Kidney (tissue), 14 donors: ENCODE results near the gene TOP2B. TPM values are rescaled to one million over a fixed set of nuclear protein-coding genes. Genes with fewer than 3 reads are reported as not detected.
A peak's percentile ranks its signal among the peaks of the same experiment; 100 is the strongest.

Source experiments
- DNase-seq, 5 donors: peaks; one replicate each; pipeline ENCODE4 v3.0.0-alpha.2; 2013 to 2020
- FAIRE-seq: peaks from 2 replicates; lab custom pipeline; 2012; peaks lifted over from hg19 to GRCh38; lab: Jason Lieb, UNC
- H3K27ac ChIP-seq, 2 donors: one replicate each; pipeline ENCODE4 v1.7.0; 2013; ENCODE audit warnings: low read depth in 2 of 2, low read length in 2 of 2, inconsistent platforms in 1 of 2
- H3K27me3 ChIP-seq: one replicate; pipeline ENCODE4 v1.7.1; 2013; ENCODE audit warnings: low read length, inconsistent platforms; ENCODE audit not compliant: control insufficient read depth, insufficient read depth
- H3K36me3 ChIP-seq, 3 donors: one replicate each; pipeline versions ENCODE4 v1.7.0 to v1.7.1; 2013; ENCODE audit warnings: low read length in 3 of 3, control low read depth in 1 of 3, inconsistent platforms in 1 of 3; ENCODE audit not compliant: insufficient read depth in 3 of 3, control insufficient read depth in 2 of 3
- H3K4me1 ChIP-seq, 3 donors: one replicate each; pipeline versions ENCODE4 v1.7.0 to v1.7.1; 2013; ENCODE audit warnings: low read length in 3 of 3, inconsistent platforms in 1 of 3, low read depth in 1 of 3; ENCODE audit not compliant: control insufficient read depth in 2 of 3, insufficient read depth in 2 of 3
- H3K4me3 ChIP-seq, 3 donors: one replicate each; pipeline versions ENCODE4 v1.7.0 to v1.8.1; 2013; ENCODE audit warnings: low read length in 3 of 3, control low read depth in 1 of 3, inconsistent platforms in 1 of 3
- H3K9ac ChIP-seq, 3 donors: one replicate each; pipeline versions ENCODE4 v1.7.0 to v1.7.1; 2013; ENCODE audit warnings: low read length in 3 of 3, control low read depth in 1 of 3, inconsistent platforms in 1 of 3
- H3K9me3 ChIP-seq, 3 donors: one replicate each; pipeline versions ENCODE4 v1.7.0 to v1.7.1; 2013; ENCODE audit warnings: low read length in 3 of 3, control low read depth in 1 of 3, inconsistent platforms in 1 of 3; ENCODE audit not compliant: control insufficient read depth in 2 of 3, insufficient read depth in 1 of 3
- CTCF ChIP-seq: IDR thresholded peaks from 3 replicates; pipeline ENCODE4 v1.5.1; 2012; ENCODE audit warnings: mild to moderate bottlenecking, moderate library complexity, borderline replicate concordance; ENCODE audit not compliant: insufficient read depth; ENCODE audit errors: extremely low read depth
- intact Hi-C: fragments of 100-400 bp; cut with DNase I; formaldehyde crosslinking; loops from one replicate; pipeline ENCODE4 v1.11.1; 2022
- polyA plus RNA-seq: library from polyadenylated mRNA; stranded (reverse); fragments of 350-450 nt; fragmentation: Illumina TruSeq; extraction: RNeasy Lipid Tissue Mini Kit (QIAGEN cat#74804); gene quantifications from one replicate; pipeline ENCODE4 v1.2.3, GENCODE V29; 2014; ENCODE audit warnings: low read depth, low replicate concordance; ENCODE audit not compliant: insufficient read depth
- total RNA-seq: library from RNA; stranded (reverse); fragmentation: NEBNext Ultra II Directional; extraction: Animal tissue kit (Norgen Biotek cat#: 25700); gene quantifications from one replicate; pipeline ENCODE4 v1.2.1, GENCODE V29; 2021
- donor health status: control.
- donor health status: control.
- donor health status: control.
- donor health status: control.
- donor health status: control.
- donor health status: DM: yes; HTN: yes; CAD: no.
- donor health status: Normal renal cell carcinoma (clear cell type).

Gene TOP2B
- total and polyA plus RNA-seq, 2 donors from 2014 or later = 55.0 to 109 TPM

- no peaks in the 10 kb centered on the region for H3K27me3 ChIP-seq
- H3K9me3 ChIP-seq = no peaks in the 10 kb centered on the region
- peaks cover 0 to 2% (median 0%) of the 10 kb centered on the region in 3 donors for H3K4me1 ChIP-seq
- FAIRE-seq = no peak
- H3K36me3 ChIP-seq = no peaks in the 10 kb centered on the region
- no peak for TF ChIP-seq CTCF
- no peak overlapping the region for H3K4me3 ChIP-seq
- peak in 1 of 5 donors; percentile 5 for DNase-seq
- intact Hi-C loops = no loop called here
- H3K27ac ChIP-seq = no peak overlapping the region
- H3K9ac ChIP-seq = no peak overlapping the region
Measured at GRCh38 chr3:25572919-25573385, 91.8 kb downstream of the TOP2B start.

GRCh38 chr3:25572336-25572735 lies 92.4 kb downstream of the TOP2B start:
- no peak for DNase-seq
- intact Hi-C loops = no loop called here
- no peak overlapping the region for H3K4me3 ChIP-seq
- H3K27ac ChIP-seq = no peak overlapping the region
- TF ChIP-seq CTCF = no peak
- no peak overlapping the region for H3K9ac ChIP-seq
- H3K36me3 ChIP-seq = no peaks in the 10 kb centered on the region
- H3K27me3 ChIP-seq = no peaks in the 10 kb centered on the region
- no peaks in the 10 kb centered on the region for H3K9me3 ChIP-seq
- no peak for FAIRE-seq
- H3K4me1 ChIP-seq = peaks cover 0 to 2% (median 0%) of the 10 kb centered on the region in 3 donors

- Histone ChIP-seq H3K4me3 (no peak overlapping the region), H3K27ac (no peak overlapping the region), H3K36me3 (no peaks in the 10 kb centered on the region), H3K9ac (no peak overlapping the region), H3K9me3 (no peaks in the 10 kb centered on the region), H3K4me1 (peaks cover 0 to 2% (median 0%) of the 10 kb centered on the region in 3 donors), H3K27me3 (no peaks in the 10 kb centered on the region)
- FAIRE-seq (no peak), DNase-seq (no peak)
- intact Hi-C loops = no loop called here
- no peak for TF ChIP-seq CTCF
Measured at GRCh38 chr3:25571285-25571684, 93.4 kb downstream of the TOP2B start.
